ENCODE data around the gene TMEM244. TPM values are rescaled to one million over a fixed set of nuclear protein-coding genes. Genes with fewer than 3 reads are reported as not detected.

TMEM244 gene, protein sequence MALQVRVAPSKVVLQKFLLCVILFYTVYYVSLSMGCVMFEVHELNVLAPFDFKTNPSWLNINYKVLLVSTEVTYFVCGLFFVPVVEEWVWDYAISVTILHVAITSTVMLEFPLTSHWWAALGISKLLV
- total RNA-seq, result not detected
- not detected for polyA plus RNA-seq
- long read RNA-seq, donor 1, result 0 reads
- long read RNA-seq, donor 2, result 0 reads

DNA sequence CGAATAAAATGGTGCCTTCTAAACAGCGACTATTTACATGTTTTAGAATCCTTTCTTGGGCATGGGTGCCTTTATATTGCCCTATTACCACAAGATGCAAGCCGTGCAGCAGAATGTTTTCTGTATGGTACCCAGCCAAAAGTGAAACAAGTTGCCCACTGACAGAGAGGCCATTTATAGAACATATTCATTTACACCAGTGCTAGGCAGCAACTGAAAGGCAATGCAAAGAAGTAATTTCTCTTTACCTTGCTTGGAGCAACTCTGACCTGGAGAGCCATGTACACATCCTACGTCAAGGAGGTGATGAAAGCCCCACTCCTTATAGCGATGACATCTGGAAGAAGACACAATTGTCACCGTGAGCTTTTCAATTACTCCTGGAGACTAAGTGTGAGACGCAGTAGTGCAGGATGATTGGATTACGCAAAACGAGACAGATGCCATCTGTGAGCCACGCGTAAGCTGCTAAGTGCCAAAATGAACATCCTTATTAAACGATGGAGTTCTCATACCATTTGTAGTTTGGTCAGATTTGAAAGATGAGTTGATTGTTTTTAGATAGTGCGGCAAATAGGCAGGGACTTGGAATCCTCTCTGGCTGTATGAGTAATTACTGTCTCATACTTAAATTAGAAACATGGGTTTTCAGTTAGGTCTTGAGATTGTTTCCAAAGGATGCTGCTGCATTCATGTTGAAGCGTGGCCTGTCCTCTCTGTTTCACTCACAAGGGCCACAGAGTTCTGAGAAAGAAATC is at the start of gene TMEM244:
TMEM244 (minus strand) TSS at position 408 of the 758 bp plus-strand sequence; CDS start at position 281, 127 bp downstream.
- no peaks in the 10 kb centered on the region for H3K4me1 ChIP-seq (ENCODE audit: control insufficient read depth in 1 of 2, insufficient read depth in 2 of 2, low read length in 2 of 2)
- ATAC-seq (ENCODE audit: low FRiP score) (no peak), DNase-seq (no peak)
- intact Hi-C loops (cut with DNase I), result no loop called here
- no peaks in the 10 kb centered on the region for H3K36me3 ChIP-seq (ENCODE audit: control insufficient read depth in 1 of 2, insufficient read depth in 2 of 2, low read length in 1 of 2)
- H3K9me3 ChIP-seq (ENCODE audit: control insufficient read depth, low read length), result peaks cover 2% of the 10 kb centered on the region
- no peaks in the 10 kb centered on the region for H3K27me3 ChIP-seq (ENCODE audit: control insufficient read depth in 1 of 2, insufficient read depth in 2 of 2, low read length in 1 of 2)
- no peak within 1 kb of the TSS for H3K4me3 ChIP-seq (ENCODE audit: low read length in 2 of 2)
- WGBS, 2 donors, result 75 to 80% methylated on average over 14 of the region's 14 CpGs
- no peak within 1 kb of the TSS for H3K27ac ChIP-seq (ENCODE audit: low read depth in 1 of 2, low read length in 2 of 2)

DNA sequence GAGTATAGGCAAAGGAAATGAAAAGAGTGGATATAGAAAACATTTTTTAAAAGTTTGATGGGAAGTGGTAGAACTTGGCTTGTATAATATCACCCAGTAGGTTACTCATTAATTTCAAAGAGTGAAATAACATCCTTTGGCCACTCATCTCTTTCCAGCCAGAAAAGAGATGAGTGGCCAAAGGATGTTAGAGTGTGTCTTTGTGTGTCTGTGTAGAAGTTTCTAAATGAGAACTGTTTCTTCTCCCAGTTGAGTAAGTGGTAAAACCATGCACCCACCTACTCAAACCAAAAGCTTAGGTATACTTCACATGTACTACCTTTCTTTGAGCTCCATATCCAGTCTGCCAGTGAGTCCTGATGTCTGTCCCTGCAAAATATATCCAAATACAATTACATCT is 47.7 kb upstream of the TMEM244 start:
- intact Hi-C loops (cut with DNase I), result no loop called here
- no peak overlapping the region for H3K4me3 ChIP-seq (ENCODE audit: low read length in 2 of 2)
- no peaks in the 10 kb centered on the region for H3K36me3 ChIP-seq (ENCODE audit: control insufficient read depth in 1 of 2, insufficient read depth in 2 of 2, low read length in 1 of 2)
- H3K27ac ChIP-seq (ENCODE audit: low read depth in 1 of 2, low read length in 2 of 2), result no peak overlapping the region
- DNase-seq (no peak), ATAC-seq (ENCODE audit: low FRiP score) (no peak)
- no peaks in the 10 kb centered on the region for H3K9me3 ChIP-seq (ENCODE audit: control insufficient read depth, low read length)
- H3K27me3 ChIP-seq (ENCODE audit: control insufficient read depth in 1 of 2, insufficient read depth in 2 of 2, low read length in 1 of 2), result peaks cover 0 to 2% of the 10 kb centered on the region in 2 donors
- no peaks in the 10 kb centered on the region for H3K4me1 ChIP-seq (ENCODE audit: control insufficient read depth in 1 of 2, insufficient read depth in 2 of 2, low read length in 2 of 2)

DNA sequence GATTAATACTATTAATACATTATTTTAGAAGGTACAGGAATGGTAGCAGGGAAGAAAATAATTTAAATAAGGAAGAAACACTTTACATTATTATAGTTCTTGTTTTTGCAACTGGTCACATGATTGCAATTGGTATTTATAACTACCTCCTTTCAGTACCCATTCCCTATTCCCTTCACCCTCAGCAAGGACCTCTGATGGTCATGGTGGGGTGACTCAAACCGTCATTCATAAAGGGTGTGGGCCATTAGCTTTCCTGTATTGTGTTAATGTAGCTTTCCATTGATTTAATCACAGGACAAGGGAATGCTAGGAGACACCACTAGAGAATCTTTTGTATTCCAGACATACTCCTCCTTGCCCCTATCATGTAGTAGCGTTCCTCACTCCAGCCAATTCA is 47.2 kb upstream of the TMEM244 start:
- intact Hi-C loops (cut with DNase I), result no loop called here
- Histone ChIP-seq H3K36me3 (ENCODE audit: control insufficient read depth in 1 of 2, insufficient read depth in 2 of 2, low read length in 1 of 2) (no peaks in the 10 kb centered on the region), H3K4me3 (ENCODE audit: low read length in 2 of 2) (no peak overlapping the region), H3K9me3 (ENCODE audit: control insufficient read depth, low read length) (no peaks in the 10 kb centered on the region), H3K27ac (ENCODE audit: low read depth in 1 of 2, low read length in 2 of 2) (no peak overlapping the region), H3K27me3 (ENCODE audit: control insufficient read depth in 1 of 2, insufficient read depth in 2 of 2, low read length in 1 of 2) (peaks cover 0 to 2% of the 10 kb centered on the region in 2 donors), H3K4me1 (ENCODE audit: control insufficient read depth in 1 of 2, insufficient read depth in 2 of 2, low read length in 2 of 2) (no peaks in the 10 kb centered on the region)
- WGBS, 2 donors, result 84 to 89% methylated on average over 2 of the region's 2 CpGs
- DNase-seq, result no peak
- ATAC-seq (ENCODE audit: low FRiP score), result no peak

DNA sequence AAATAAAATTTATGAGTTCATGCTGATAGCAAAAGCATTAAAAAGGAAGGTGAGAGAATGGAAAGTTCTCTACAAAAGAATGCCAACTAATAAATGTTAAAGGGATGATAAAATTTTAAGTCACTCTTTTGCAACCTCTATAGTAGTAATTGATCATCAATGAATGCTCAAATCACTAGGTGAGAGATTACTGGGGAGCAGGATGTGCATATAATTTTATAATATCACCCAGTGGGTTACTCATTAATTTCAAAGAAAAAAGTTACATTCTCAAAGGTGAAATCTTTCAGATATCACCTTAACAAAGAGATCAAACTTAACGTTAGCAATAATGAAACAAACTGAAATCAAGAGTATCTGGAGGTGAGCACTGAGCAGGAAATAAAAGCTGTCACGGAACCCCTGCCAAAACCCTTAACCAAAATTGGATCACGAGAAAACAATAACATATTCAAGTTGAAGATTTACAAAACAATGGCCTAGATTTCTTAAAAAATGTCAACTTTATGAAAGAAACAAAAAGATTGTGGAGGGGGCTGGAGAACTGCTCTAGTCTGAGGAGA is 45.5 kb upstream of the TMEM244 start:
- 78 to 80% methylated on average over 3 of the region's 3 CpGs for WGBS, 2 donors
- intact Hi-C loops (cut with DNase I), result no loop called here

DNA sequence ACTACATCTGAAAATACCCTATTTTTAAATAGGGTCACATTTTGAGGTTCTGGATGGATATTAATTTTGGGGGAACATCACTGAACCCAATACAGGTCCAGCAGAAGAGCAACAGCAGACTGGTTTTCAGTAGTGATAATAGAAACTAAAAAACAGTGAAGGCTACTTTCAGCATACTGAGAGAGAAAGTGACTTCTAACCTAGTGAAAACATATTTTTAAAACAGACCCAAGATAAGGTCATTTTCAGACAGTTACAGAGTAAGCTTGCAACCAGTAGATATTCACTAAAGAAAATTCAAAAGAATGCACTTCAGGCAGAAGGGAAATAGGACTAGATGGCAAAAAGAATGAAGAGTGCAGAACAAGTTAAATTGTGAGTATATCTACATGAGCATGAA is 42.0 kb upstream of the TMEM244 start:
- H3K9me3 ChIP-seq (ENCODE audit: control insufficient read depth, low read length), result no peaks in the 10 kb centered on the region
- H3K36me3 ChIP-seq (ENCODE audit: control insufficient read depth in 1 of 2, insufficient read depth in 2 of 2, low read length in 1 of 2), result no peaks in the 10 kb centered on the region
- intact Hi-C loops (cut with DNase I), result no loop called here
- H3K27me3 ChIP-seq (ENCODE audit: control insufficient read depth in 1 of 2, insufficient read depth in 2 of 2, low read length in 1 of 2), result no peaks in the 10 kb centered on the region
- H3K4me1 ChIP-seq (ENCODE audit: control insufficient read depth in 1 of 2, insufficient read depth in 2 of 2, low read length in 2 of 2), result no peaks in the 10 kb centered on the region
- no peak for ATAC-seq (ENCODE audit: low FRiP score)
- H3K4me3 ChIP-seq (ENCODE audit: low read length in 2 of 2), result no peak overlapping the region
- no peak overlapping the region for H3K27ac ChIP-seq (ENCODE audit: low read depth in 1 of 2, low read length in 2 of 2)
- no peak for DNase-seq

More for the DNA sequence above, 45.5 kb upstream of the TMEM244 start:
- DNase-seq (no peak), ATAC-seq (ENCODE audit: low FRiP score) (no peak)
- no peak overlapping the region for H3K27ac ChIP-seq (ENCODE audit: low read depth in 1 of 2, low read length in 2 of 2)
- H3K36me3 ChIP-seq (ENCODE audit: control insufficient read depth in 1 of 2, insufficient read depth in 2 of 2, low read length in 1 of 2), result no peaks in the 10 kb centered on the region
- peaks cover 0 to 2% of the 10 kb centered on the region in 2 donors for H3K27me3 ChIP-seq (ENCODE audit: control insufficient read depth in 1 of 2, insufficient read depth in 2 of 2, low read length in 1 of 2)
- H3K4me1 ChIP-seq (ENCODE audit: control insufficient read depth in 1 of 2, insufficient read depth in 2 of 2, low read length in 2 of 2), result no peaks in the 10 kb centered on the region
- H3K4me3 ChIP-seq (ENCODE audit: low read length in 2 of 2), result no peak overlapping the region
- no peaks in the 10 kb centered on the region for H3K9me3 ChIP-seq (ENCODE audit: control insufficient read depth, low read length)

DNA sequence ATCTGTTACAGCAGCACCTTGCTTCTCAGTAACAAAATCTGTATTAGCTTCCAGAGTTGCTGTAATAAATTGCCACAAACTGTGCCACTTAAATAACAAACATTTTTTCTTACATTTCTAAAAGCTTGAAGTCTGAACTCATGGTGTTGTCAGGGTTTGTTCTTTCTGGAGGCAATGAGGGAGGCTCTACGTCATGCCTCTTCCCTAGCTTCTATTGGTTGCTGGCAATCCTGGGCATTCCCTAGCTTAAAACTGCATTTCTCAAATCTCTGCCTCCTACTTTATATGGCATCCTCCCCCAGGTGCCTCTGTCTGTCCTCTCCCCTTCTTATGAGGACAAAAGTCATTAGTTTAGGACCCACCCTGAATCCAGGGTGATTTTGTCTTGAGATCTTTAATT is 41.6 kb upstream of the TMEM244 start:
- Histone ChIP-seq H3K36me3 (ENCODE audit: control insufficient read depth in 1 of 2, insufficient read depth in 2 of 2, low read length in 1 of 2) (no peaks in the 10 kb centered on the region), H3K4me1 (ENCODE audit: control insufficient read depth in 1 of 2, insufficient read depth in 2 of 2, low read length in 2 of 2) (no peaks in the 10 kb centered on the region), H3K9me3 (ENCODE audit: control insufficient read depth, low read length) (no peaks in the 10 kb centered on the region), H3K4me3 (ENCODE audit: low read length in 2 of 2) (no peak overlapping the region), H3K27ac (ENCODE audit: low read depth in 1 of 2, low read length in 2 of 2) (no peak overlapping the region), H3K27me3 (ENCODE audit: control insufficient read depth in 1 of 2, insufficient read depth in 2 of 2, low read length in 1 of 2) (no peaks in the 10 kb centered on the region)
- no peak for DNase-seq
- 77 to 83% methylated on average over 1 of the region's 1 CpG for whole genome bisulfite sequencing, 2 donors
- intact Hi-C loops (cut with DNase I), result no loop called here
- no peak for ATAC-seq (ENCODE audit: low FRiP score)

DNA sequence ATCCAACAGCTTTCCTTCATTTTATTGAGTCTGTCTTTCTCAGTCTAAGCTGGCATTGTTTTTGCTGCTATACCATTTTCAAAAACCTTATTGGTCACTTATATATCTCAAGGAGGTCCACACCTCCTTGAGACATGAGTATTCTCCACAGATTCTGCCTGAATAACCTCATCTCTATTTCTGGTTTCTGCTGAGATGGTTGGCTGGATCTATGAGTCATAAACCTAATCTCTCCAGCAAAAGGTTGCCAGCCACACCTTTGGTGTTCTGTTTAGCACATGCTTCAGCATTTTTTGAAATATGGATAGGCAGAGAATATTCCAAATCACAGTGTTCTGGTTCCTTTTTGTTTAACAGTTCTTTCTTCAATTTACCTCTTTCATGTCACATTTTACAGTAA is 40.8 kb upstream of the TMEM244 start:
- no peaks in the 10 kb centered on the region for H3K4me1 ChIP-seq (ENCODE audit: control insufficient read depth in 1 of 2, insufficient read depth in 2 of 2, low read length in 2 of 2)
- no peaks in the 10 kb centered on the region for H3K36me3 ChIP-seq (ENCODE audit: control insufficient read depth in 1 of 2, insufficient read depth in 2 of 2, low read length in 1 of 2)
- no peak overlapping the region for H3K27ac ChIP-seq (ENCODE audit: low read depth in 1 of 2, low read length in 2 of 2)
- intact Hi-C loops (cut with DNase I), result no loop called here
- H3K27me3 ChIP-seq (ENCODE audit: control insufficient read depth in 1 of 2, insufficient read depth in 2 of 2, low read length in 1 of 2), result no peaks in the 10 kb centered on the region
- H3K4me3 ChIP-seq (ENCODE audit: low read length in 2 of 2), result no peak overlapping the region
- no peaks in the 10 kb centered on the region for H3K9me3 ChIP-seq (ENCODE audit: control insufficient read depth, low read length)
- no peak for ATAC-seq (ENCODE audit: low FRiP score)
- no peak for DNase-seq

DNA sequence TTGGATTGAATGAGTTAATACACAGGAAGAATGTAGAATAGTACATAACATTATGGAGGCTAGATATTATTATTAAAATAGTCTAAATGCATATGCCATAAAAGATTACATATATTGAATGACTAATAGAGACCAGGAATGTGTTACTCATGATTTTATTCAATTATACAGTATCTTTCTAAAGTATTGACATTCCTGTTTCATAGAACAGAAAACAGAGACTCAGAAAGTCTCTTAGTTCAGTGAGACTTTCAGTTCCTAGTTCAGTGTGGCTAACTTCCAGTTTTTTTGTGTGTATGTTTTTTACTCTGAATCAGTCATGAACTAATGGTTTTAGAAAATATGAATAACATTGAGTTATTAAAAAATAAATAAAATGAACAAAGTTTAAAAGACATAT is 34.6 kb upstream of the TMEM244 start:
- ATAC-seq (ENCODE audit: low FRiP score), result no peak
- Histone ChIP-seq H3K36me3 (ENCODE audit: control insufficient read depth in 1 of 2, insufficient read depth in 2 of 2, low read length in 1 of 2) (no peaks in the 10 kb centered on the region), H3K27me3 (ENCODE audit: control insufficient read depth in 1 of 2, insufficient read depth in 2 of 2, low read length in 1 of 2) (no peaks in the 10 kb centered on the region), H3K27ac (ENCODE audit: low read depth in 1 of 2, low read length in 2 of 2) (no peak overlapping the region), H3K9me3 (ENCODE audit: control insufficient read depth, low read length) (no peaks in the 10 kb centered on the region), H3K4me3 (ENCODE audit: low read length in 2 of 2) (no peak overlapping the region), H3K4me1 (ENCODE audit: control insufficient read depth in 1 of 2, insufficient read depth in 2 of 2, low read length in 2 of 2) (no peaks in the 10 kb centered on the region)
- no peak for DNase-seq
- intact Hi-C loops (cut with DNase I), result loop anchor here in 1 of 2 donors (10.0 kb wide), 1 partner anchor 129 kb away; no protein-coding TSS in a partner anchor

DNA sequence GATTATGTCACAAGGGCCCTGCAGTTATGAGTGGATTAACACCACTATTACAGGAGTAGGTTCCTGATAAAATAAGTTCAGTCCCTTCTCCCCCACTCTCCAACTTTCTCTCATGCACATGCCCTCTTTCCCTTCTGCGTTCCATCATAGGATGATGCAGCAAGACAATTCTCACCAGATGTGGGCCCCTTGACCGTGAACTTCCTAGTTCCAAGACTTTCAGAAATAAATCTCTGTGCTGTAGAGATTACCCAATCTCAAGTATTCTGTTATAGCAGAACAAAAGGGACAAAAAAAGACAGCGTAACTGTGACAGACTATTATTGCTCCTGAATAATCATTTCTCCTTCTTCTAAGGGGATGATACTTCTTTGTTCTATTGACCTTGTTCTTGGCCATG is 33.8 kb upstream of the TMEM244 start:
- H3K27me3 ChIP-seq (ENCODE audit: control insufficient read depth in 1 of 2, insufficient read depth in 2 of 2, low read length in 1 of 2), result no peaks in the 10 kb centered on the region
- no peaks in the 10 kb centered on the region for H3K9me3 ChIP-seq (ENCODE audit: control insufficient read depth, low read length)
- H3K4me1 ChIP-seq (ENCODE audit: control insufficient read depth in 1 of 2, insufficient read depth in 2 of 2, low read length in 2 of 2), result no peaks in the 10 kb centered on the region
- no peak overlapping the region for H3K27ac ChIP-seq (ENCODE audit: low read depth in 1 of 2, low read length in 2 of 2)
- WGBS, 2 donors, result 88 to 89% methylated on average over 3 of the region's 3 CpGs
- no peaks in the 10 kb centered on the region for H3K36me3 ChIP-seq (ENCODE audit: control insufficient read depth in 1 of 2, insufficient read depth in 2 of 2, low read length in 1 of 2)
- DNase-seq (no peak), ATAC-seq (ENCODE audit: low FRiP score) (no peak)
- H3K4me3 ChIP-seq (ENCODE audit: low read length in 2 of 2), result no peak overlapping the region
- intact Hi-C loops (cut with DNase I), result loop anchor here in 1 of 2 donors (10.0 kb wide), 1 partner anchor 130 kb away; no protein-coding TSS in a partner anchor

All from aorta (tissue), 5 donors.